NCI-H146 treated with DMSO at 0.1 percent for 48 hours (cell line): Measurements from ENCODE around the gene SV2C.
"Not testable (repeated sequence)": the region's sequence is repeated elsewhere in the genome, so short reads cannot be mapped to it uniquely, and the experiment has no call there.

Source experiments
- DNase-seq: peaks from one replicate; lab custom pipeline; 2025; ENCODE audit not compliant: unreplicated experiment; lab: John Stamatoyannopoulos, UW

SV2C gene

GRCh38 chr5:76199336-76200318 is 116.4 kb downstream of the SV2C start:
- DNase-seq, result no peak

- DNase-seq, result no peak
These were observed 119.0 kb downstream of the SV2C start for GRCh38 chr5:76202182-76202581.

GRCh38 chr5:76204191-76204590 is 121.0 kb downstream of the SV2C start:
- no peak for DNase-seq

- no peak for DNase-seq
These were observed 121.5 kb downstream of the SV2C start for GRCh38 chr5:76204713-76205112.

GRCh38 chr5:76207120-76207519 is 123.9 kb downstream of the SV2C start:
- no peak for DNase-seq

GRCh38 chr5:76209297-76209696 is 126.1 kb downstream of the SV2C start:
- DNase-seq, result no peak

GRCh38 chr5:76210946-76211345 is 127.8 kb downstream of the SV2C start:
- DNase-seq, result no peak

- no peak for DNase-seq
These were observed 130.7 kb downstream of the SV2C start for GRCh38 chr5:76213858-76214257.

- no peak for DNase-seq
These were observed 133.6 kb downstream of the SV2C start for GRCh38 chr5:76216748-76217147.

GRCh38 chr5:76219636-76220035 is 136.5 kb downstream of the SV2C start:
- DNase-seq, result no peak

- DNase-seq, result no peak
These were observed 138.1 kb downstream of the SV2C start for GRCh38 chr5:76221311-76221710.

- DNase-seq, result no peak
These were observed 139.1 kb downstream of the SV2C start for GRCh38 chr5:76222318-76222717.

GRCh38 chr5:76223696-76224095 is 140.5 kb downstream of the SV2C start:
- no peak for DNase-seq

GRCh38 chr5:76224898-76225297 is 141.7 kb downstream of the SV2C start:
- DNase-seq, result no peak

GRCh38 chr5:76225336-76225735 is 142.2 kb downstream of the SV2C start:
- no peak for DNase-seq

GRCh38 chr5:76229900-76230299 is 146.7 kb downstream of the SV2C start:
- DNase-seq, result no peak

- DNase-seq, result no peak
These were observed 147.6 kb downstream of the SV2C start for GRCh38 chr5:76230711-76231285.

GRCh38 chr5:76234665-76235064 is 151.5 kb downstream of the SV2C start:
- no peak for DNase-seq

- DNase-seq, result no peak
These were observed 153.5 kb downstream of the SV2C start for GRCh38 chr5:76236684-76237083.

- no peak for DNase-seq
These were observed 157.2 kb downstream of the SV2C start for GRCh38 chr5:76240336-76240735.

- DNase-seq, result not testable (repeated sequence)
These were observed 159.0 kb downstream of the SV2C start for GRCh38 chr5:76242155-76242554.

- no peak for DNase-seq
These were observed 162.4 kb downstream of the SV2C start for GRCh38 chr5:76245590-76245989.
